K562 (cell line): ENCODE measurements around the gene CLTB. TPM values are rescaled to one million over a fixed set of nuclear protein-coding genes. Genes with fewer than 3 reads are reported as not detected.

Experiments
- ATAC-seq: fragments of 200-7000 bp; cut with Tn5 transposase; 3 replicates; pipeline ENCODE4 v1.9.1; 2020; ENCODE audit warnings: moderate library complexity
- BruUV-seq: library from RNA; stranded (reverse); fragments of 400-500 nt; replicated peaks from 2 replicates; lab custom pipeline; 2021; lab: Mats Ljungman, UMichigan
- CTCF ChIA-PET: fragments of 300-600 bp; formaldehyde crosslinking; extraction: SDS; loops from one replicate; lab custom pipeline; 2021; ENCODE audit warnings: low intra/inter-chr PET ratio; lab: Yijun Ruan, JAX
- POLR2A ChIA-PET: fragments of 300-600, 350-650 bp; sonication (Branson Sonifier 250); formaldehyde crosslinking; extraction: SDS; loops from one replicate; lab custom pipeline; 2021; ENCODE audit warnings: antibody characterized with exemption, inconsistent platforms; lab: Yijun Ruan, JAX
- DNase-seq, 4 experiments: peaks; one replicate each; pipeline versions ENCODE4 v3.0.0 to v3.0.0-alpha.2; 2011 to 2018; ENCODE audit warnings: low spot score in 3 of 4, mixed read lengths in 3 of 4; ENCODE audit errors: extremely low read depth in 1 of 4
- FAIRE-seq: peaks from 2 replicates; lab custom pipeline; 2011; peaks lifted over from hg19 to GRCh38; lab: Jason Lieb, UNC
- H2AFZ ChIP-seq: 2 replicates; pipeline ENCODE4 v1.6.0; 2011; ENCODE audit warnings: low read depth, low read length, control low read depth, inconsistent platforms
- H3K27ac ChIP-seq: fragments of 200-600 bp; 3 replicates; pipeline ENCODE4 v1.8.0; 2011; ENCODE audit warnings: low read depth, mild to moderate bottlenecking, control low read depth, inconsistent platforms, low read length, moderate library complexity, mixed read lengths; ENCODE audit errors: extremely low read depth
- H3K27me3 ChIP-seq, 2 experiments: fragments of 300-600 bp in 1 of 2; 2 replicates in 1 of 2; 3 replicates in 1 of 2; pipeline versions ENCODE4 v1.6.0 to v1.8.0; 2011; ENCODE audit warnings: inconsistent platforms in 2 of 2, low read length in 2 of 2, mild to moderate bottlenecking in 1 of 2, mixed read lengths in 1 of 2, moderate library complexity in 1 of 2; ENCODE audit not compliant: control insufficient read depth in 2 of 2, insufficient read depth in 2 of 2
- H3K36me3 ChIP-seq: fragments of 300-600 bp; 3 replicates; pipeline ENCODE4 v1.8.0; 2011; ENCODE audit warnings: mild to moderate bottlenecking, low read length, inconsistent platforms; ENCODE audit not compliant: control insufficient read depth, insufficient read depth
- H3K4me1 ChIP-seq, 2 experiments: fragments of 200-600 bp in 1 of 2; replicated peaks in 1 of 2; 2 replicates in 1 of 2; 3 replicates in 1 of 2; pipeline versions ENCODE4 v1.5.1 to v1.8.0; 2011; ENCODE audit warnings: inconsistent platforms in 2 of 2, low read length in 2 of 2, mild to moderate bottlenecking in 1 of 2, mixed read lengths in 1 of 2, moderate library complexity in 1 of 2; ENCODE audit not compliant: control insufficient read depth in 2 of 2, insufficient read depth in 2 of 2
- H3K4me2 ChIP-seq: 2 replicates; pipeline ENCODE4 v1.6.1; 2011; ENCODE audit warnings: low read length, control low read depth, inconsistent platforms, mixed read lengths; ENCODE audit not compliant: insufficient read depth
- H3K4me3 ChIP-seq: fragments of 200-600 bp; sonication (generic), shearing (Covaris generic); 2 replicates; pipeline ENCODE4 v1.5.1; 2016; ENCODE audit warnings: control low read depth, inconsistent platforms
- H3K79me2 ChIP-seq: fragments of 200-600 bp; 3 replicates; pipeline ENCODE4 v1.8.0; 2011; ENCODE audit warnings: low read length, inconsistent platforms; ENCODE audit not compliant: control insufficient read depth, insufficient read depth
- H3K9ac ChIP-seq, 2 experiments: 2 replicates each; pipeline versions ENCODE4 v1.6.0 to v1.6.1; 2011; ENCODE audit warnings: low read depth in 2 of 2, low read length in 2 of 2, control low read depth in 1 of 2, inconsistent platforms in 1 of 2, mild to moderate bottlenecking in 1 of 2, mixed read lengths in 1 of 2; ENCODE audit not compliant: insufficient read depth in 1 of 2
- H3K9me1 ChIP-seq: one replicate; pipeline ENCODE4 v1.6.0; 2011; ENCODE audit warnings: inconsistent platforms, mild to moderate bottlenecking, low read length, moderate library complexity; ENCODE audit not compliant: control insufficient read depth, insufficient read depth
- H3K9me3 ChIP-seq: replicated peaks from 2 replicates; pipeline ENCODE4 v1.5.1; 2011; ENCODE audit warnings: low read depth, low read length, inconsistent platforms; ENCODE audit not compliant: control insufficient read depth, insufficient read depth
- H4K20me1 ChIP-seq: replicated peaks from 2 replicates; pipeline ENCODE4 v1.6.1; 2011; ENCODE audit warnings: low read length, inconsistent platforms, mixed read lengths; ENCODE audit not compliant: control insufficient read depth, insufficient read depth
- ETV1 ChIP-seq: fragments of 450-650 bp; conservative IDR thresholded peaks from 2 replicates; pipeline ENCODE4 v1.6.1; 2016; ENCODE audit warnings: missing genetic modification characterization, control low read depth, low read depth, missing compliant biosample characterization
- GTF2F1 ChIP-seq: IDR thresholded peaks from 2 replicates; pipeline ENCODE4 v1.6.1; 2011; ENCODE audit warnings: low read depth, low read length, improper control_type of control experiment
- HMG20A ChIP-seq: fragments of 450-650 bp; formaldehyde crosslinking; conservative IDR thresholded peaks from 2 replicates; pipeline ENCODE4 v1.4.0; 2020; ENCODE audit warnings: mild to moderate bottlenecking, mixed read lengths
- ZNF232 ChIP-seq: sonication (generic); formaldehyde crosslinking; IDR thresholded peaks from 2 replicates; pipeline ENCODE4 v1.8.0; 2022; ENCODE audit warnings: mild to moderate bottlenecking, missing genetic modification reagents
- ZNF75A ChIP-seq: fragments of 450-650 bp; formaldehyde crosslinking; IDR thresholded peaks from 2 replicates; pipeline ENCODE4 v1.4.0; 2020; ENCODE audit warnings: mild to moderate bottlenecking
- ZZZ3 ChIP-seq: fragments of 450-650 bp; IDR thresholded peaks from 2 replicates; pipeline ENCODE4 v1.6.1; 2016; ENCODE audit warnings: antibody characterized with exemption, mild to moderate bottlenecking, moderate library complexity
- WGBS: fragments of 100-300 bp; shearing (Covaris generic); methylation state at CpG from one replicate; pipeline ENCODE4 v1.1.6; 2016; ENCODE audit warnings: low coverage, mixed read lengths; ENCODE audit not compliant: insufficient coverage; ENCODE audit errors: missing lambda C conversion rate; 5-methylcytosine and 5-hydroxymethylcytosine counted together
- in situ Hi-C: fragments of 300-500 bp; cut with MboI; formaldehyde crosslinking; loops from 4 replicates; pipeline ENCODE4 v1.15.0; 2018; ENCODE audit warnings: inconsistent platforms, mixed read lengths
- intact Hi-C: fragments of 100-400 bp; cut with micrococcal nuclease; formaldehyde crosslinking; loops from 2 replicates; pipeline ENCODE4 v1.14.2; 2022
- polyA plus RNA-seq, 8 experiments: library from polyadenylated mRNA; depleted of rRNA in 4 of 8; stranded (reverse) in 5 of 8; unstranded in 3 of 8; fragments of >200 nt; fragmentation: Nextera tagmentation in 2 of 8; fragmentation: Illumina TruSeq in 1 of 8; extraction: Ambion mirVana in 2 of 8; extraction: Trizol in 1 of 8; gene quantifications; 2 replicates each; pipeline versions ENCODE4 v1.2.1 to v1.2.3, GENCODE V29; 2011 to 2014; ENCODE audit warnings: inconsistent platforms in 1 of 8, missing spikeins in 1 of 8
- total RNA-seq, 7 experiments: library from RNA; depleted of rRNA in 6 of 7; stranded (reverse); fragments of >200 nt in 6 of 7; fragmentation: Illumina TruSeq in 2 of 7; extraction: Trizol in 2 of 7; gene quantifications; 2 replicates each; pipeline versions ENCODE4 v1.2.1 to v1.2.3, GENCODE V29; 2011 to 2021; ENCODE audit warnings: low replicate concordance in 1 of 7
- TF ChIP-seq, protein P1 (sequence below), 2 experiments: IDR thresholded peaks; 2 replicates each; pipeline ENCODE4 v1.6.1; 2012; ENCODE audit warnings: improper control_type of control experiment in 2 of 2, low read depth in 2 of 2, low read length in 2 of 2, borderline replicate concordance in 1 of 2
- TF ChIP-seq, protein P2 (sequence below): fragments of 250-450 bp; sonication (Bioruptor Pico); IDR thresholded peaks from 2 replicates; pipeline ENCODE4 v1.4.0; 2020; ENCODE audit warnings: borderline replicate concordance
- TF ChIP-seq, protein P3 (sequence below): sonication (generic); formaldehyde crosslinking; IDR thresholded peaks from 2 replicates; pipeline ENCODE4 v1.8.0; 2022; ENCODE audit warnings: missing genetic modification reagents, mild to moderate bottlenecking, moderate library complexity, borderline replicate concordance
- TF ChIP-seq, protein P4 (sequence below): fragments of 250-450 bp; sonication (Bioruptor Pico); IDR thresholded peaks from 2 replicates; pipeline ENCODE4 v1.5.0; 2021
- TF ChIP-seq, protein P5 (sequence below): fragments of 250-450 bp; sonication (Bioruptor Pico); IDR thresholded peaks from 2 replicates; pipeline ENCODE4 v1.4.0; 2020

The CLTB gene
- total and polyA plus RNA-seq, 9 of the 15 experiments (the other 6 are each of a cell fraction or from before 2014, with no cell fraction given) = 1.8 to 117 (median 39.0) TPM

DNA sequence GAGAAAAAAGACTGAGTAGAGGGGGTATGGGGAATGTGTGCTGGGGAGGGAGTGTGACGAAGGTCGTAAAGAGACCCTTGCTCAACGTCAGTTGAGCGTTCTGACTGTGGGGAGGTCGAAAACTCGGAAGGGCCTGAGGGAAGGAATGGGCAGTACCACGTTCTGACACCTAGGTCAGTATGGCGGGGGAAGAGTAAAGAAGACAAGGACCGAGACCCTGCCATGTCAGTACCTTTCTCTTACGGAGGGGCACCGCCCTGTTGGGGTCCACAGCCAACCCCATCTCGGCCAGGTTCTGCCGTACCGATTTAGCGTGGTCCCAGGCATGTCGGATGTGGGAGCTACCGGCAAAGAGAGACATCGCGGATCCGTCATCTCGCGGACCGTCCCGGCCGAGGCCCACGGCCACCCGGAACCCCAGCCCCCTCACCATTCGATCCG is 28.3 kb downstream of the CLTB start (continued):
- TF ChIP-seq ZNF232 (CRISPR knock-in tag) (0 out of 2 replicates have a peak, but pooled peaks have one; percentile 40), GTF2F1 (no peak)
- TF ChIP-seq, protein P1, sequence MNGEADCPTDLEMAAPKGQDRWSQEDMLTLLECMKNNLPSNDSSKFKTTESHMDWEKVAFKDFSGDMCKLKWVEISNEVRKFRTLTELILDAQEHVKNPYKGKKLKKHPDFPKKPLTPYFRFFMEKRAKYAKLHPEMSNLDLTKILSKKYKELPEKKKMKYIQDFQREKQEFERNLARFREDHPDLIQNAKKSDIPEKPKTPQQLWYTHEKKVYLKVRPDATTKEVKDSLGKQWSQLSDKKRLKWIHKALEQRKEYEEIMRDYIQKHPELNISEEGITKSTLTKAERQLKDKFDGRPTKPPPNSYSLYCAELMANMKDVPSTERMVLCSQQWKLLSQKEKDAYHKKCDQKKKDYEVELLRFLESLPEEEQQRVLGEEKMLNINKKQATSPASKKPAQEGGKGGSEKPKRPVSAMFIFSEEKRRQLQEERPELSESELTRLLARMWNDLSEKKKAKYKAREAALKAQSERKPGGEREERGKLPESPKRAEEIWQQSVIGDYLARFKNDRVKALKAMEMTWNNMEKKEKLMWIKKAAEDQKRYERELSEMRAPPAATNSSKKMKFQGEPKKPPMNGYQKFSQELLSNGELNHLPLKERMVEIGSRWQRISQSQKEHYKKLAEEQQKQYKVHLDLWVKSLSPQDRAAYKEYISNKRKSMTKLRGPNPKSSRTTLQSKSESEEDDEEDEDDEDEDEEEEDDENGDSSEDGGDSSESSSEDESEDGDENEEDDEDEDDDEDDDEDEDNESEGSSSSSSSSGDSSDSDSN (IDR thresholded peaks at IDR 0.05; ENCODE audit: borderline replicate concordance in 1 of 2, low read depth in 2 of 2, low read length in 2 of 2) = no peak
- TF ChIP-seq, protein P2, sequence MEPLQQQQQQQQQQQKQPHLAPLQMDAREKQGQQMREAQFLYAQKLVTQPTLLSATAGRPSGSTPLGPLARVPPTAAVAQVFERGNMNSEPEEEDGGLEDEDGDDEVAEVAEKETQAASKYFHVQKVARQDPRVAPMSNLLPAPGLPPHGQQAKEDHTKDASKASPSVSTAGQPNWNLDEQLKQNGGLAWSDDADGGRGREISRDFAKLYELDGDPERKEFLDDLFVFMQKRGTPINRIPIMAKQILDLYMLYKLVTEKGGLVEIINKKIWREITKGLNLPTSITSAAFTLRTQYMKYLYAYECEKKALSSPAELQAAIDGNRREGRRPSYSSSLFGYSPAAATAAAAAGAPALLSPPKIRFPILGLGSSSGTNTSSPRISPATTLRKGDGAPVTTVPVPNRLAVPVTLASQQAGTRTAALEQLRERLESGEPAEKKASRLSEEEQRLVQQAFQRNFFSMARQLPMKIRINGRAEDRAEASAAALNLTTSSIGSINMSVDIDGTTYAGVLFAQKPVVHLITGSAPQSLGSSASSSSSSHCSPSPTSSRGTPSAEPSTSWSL (CRISPR knock-in tag) = no peak
- TF ChIP-seq, all 486 proteins: peak for 26

DNA sequence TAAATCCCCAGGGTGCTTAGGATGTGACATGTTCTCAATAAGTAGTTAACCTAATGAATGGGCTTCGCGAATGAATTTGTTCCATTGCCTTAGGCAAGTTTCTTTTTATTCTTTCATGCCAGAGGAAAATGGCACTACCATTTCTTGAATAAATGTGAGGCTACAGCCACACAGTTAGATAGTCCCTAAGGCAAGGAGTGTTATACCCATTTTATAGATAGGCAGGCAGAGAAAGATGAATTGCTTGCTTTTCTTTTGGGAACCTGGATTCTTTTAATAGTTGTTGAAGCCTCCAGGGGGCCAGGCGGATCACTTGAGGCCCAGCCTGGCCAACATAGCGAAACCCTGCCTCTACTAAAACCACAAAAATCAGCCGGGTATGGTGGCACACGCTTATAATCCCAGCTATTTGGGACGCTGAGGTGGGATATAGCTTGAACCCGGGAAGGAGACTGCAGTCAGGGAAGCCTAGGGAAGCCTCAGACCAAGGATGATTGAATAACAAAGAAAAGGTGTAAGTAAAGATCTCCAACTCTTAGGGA is 28.9 kb downstream of the CLTB start:
- Histone ChIP-seq H3K4me1 (peaks cover 6 to 19% of the 10 kb centered on the region in 2 experiments; a peak in 4 of 5 replicates), H3K36me3 (peaks cover 81% of the 10 kb centered on the region), H3K4me3 (peak overlapping the region; percentile 69), H4K20me1 (no peaks in the 10 kb centered on the region; the same call in 1 of the 2 replicates), H3K27me3 (no peaks in the 10 kb centered on the region), H3K9me3 (no peaks in the 10 kb centered on the region), H3K79me2 (peaks cover 58% of the 10 kb centered on the region), H3K9ac (peak overlapping the region; percentile 96 to 98), H3K9me1 (no peaks in the 10 kb centered on the region), H3K27ac (peak overlapping the region; percentile 97), H2AFZ (no peak overlapping the region), H3K4me2 (peak overlapping the region; percentile 99)
- in situ Hi-C loops (no loop called here), intact Hi-C loops (no loop called here)
- BruUV-seq = TSS peak; percentile 52
- ATAC-seq (no peak), FAIRE-seq (no peak), DNase-seq (no peak)
- 2% methylated on average over 8 of the region's 8 CpGs for WGBS
- ChIA-PET CTCF (no interaction called here), POLR2A (interaction anchor here (1.0 kb wide), 1 partner anchor 97 kb away, joined by 3 read pairs; no protein-coding TSS in a partner anchor)
- TF ChIP-seq ZNF75A (CRISPR knock-in tag) (no peak), ZZZ3 (no peak), HMG20A (no peak), ETV1 (no peak)
- TF ChIP-seq, protein P3, sequence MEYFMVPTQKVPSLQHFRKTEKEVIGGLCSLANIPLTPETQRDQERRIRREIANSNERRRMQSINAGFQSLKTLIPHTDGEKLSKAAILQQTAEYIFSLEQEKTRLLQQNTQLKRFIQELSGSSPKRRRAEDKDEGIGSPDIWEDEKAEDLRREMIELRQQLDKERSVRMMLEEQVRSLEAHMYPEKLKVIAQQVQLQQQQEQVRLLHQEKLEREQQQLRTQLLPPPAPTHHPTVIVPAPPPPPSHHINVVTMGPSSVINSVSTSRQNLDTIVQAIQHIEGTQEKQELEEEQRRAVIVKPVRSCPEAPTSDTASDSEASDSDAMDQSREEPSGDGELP (CRISPR knock-in tag) = no peak
- TF ChIP-seq, protein P4, sequence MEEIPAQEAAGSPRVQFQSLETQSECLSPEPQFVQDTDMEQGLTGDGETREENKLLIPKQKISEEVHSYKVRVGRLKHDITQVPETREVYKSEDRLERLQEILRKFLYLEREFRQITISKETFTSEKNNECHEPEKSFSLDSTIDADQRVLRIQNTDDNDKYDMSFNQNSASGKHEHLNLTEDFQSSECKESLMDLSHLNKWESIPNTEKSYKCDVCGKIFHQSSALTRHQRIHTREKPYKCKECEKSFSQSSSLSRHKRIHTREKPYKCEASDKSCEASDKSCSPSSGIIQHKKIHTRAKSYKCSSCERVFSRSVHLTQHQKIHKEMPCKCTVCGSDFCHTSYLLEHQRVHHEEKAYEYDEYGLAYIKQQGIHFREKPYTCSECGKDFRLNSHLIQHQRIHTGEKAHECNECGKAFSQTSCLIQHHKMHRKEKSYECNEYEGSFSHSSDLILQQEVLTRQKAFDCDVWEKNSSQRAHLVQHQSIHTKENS = no peak
- TF ChIP-seq, protein P5, sequence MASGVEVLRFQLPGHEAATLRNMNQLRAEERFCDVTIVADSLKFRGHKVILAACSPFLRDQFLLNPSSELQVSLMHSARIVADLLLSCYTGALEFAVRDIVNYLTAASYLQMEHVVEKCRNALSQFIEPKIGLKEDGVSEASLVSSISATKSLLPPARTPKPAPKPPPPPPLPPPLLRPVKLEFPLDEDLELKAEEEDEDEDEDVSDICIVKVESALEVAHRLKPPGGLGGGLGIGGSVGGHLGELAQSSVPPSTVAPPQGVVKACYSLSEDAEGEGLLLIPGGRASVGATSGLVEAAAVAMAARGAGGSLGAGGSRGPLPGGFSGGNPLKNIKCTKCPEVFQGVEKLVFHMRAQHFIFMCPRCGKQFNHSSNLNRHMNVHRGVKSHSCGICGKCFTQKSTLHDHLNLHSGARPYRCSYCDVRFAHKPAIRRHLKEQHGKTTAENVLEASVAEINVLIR (CRISPR knock-in tag) = no peak
